ENCODE data around the gene CLEC16A. TPM values are rescaled to one million over a fixed set of nuclear protein-coding genes. Genes with fewer than 3 reads are reported as not detected.

Gene CLEC16A
- total RNA-seq, 1 donor from 2014 or later = 7.8 TPM

GRCh38 chr16:11045441-11045840 is 101.1 kb downstream of the CLEC16A start:
- H3K27me3 Mint-ChIP-seq (ENCODE audit: insufficient read depth, low read depth) = no peaks in the 10 kb centered on the region
- H3K9me3 Mint-ChIP-seq = no peaks in the 10 kb centered on the region
- no peaks in the 10 kb centered on the region for H3K36me3 ChIP-seq
- no peaks in the 10 kb centered on the region for H3K4me1 ChIP-seq
- no peaks in the 10 kb centered on the region for H3F3A ChIP-seq (ENCODE audit: low read depth)
- no peaks in the 10 kb centered on the region for H3K27me3 ChIP-seq
- TF ChIP-seq EZH2phosphoT487 (IDR thresholded peaks at IDR 0.05) (no peak), EZH2 (IDR thresholded peaks at IDR 0.05) (no peak), CTCF (IDR thresholded peaks at IDR 0.05) (no peak)
- H3K79me2 ChIP-seq (ENCODE audit: low read depth) = no peaks in the 10 kb centered on the region
- H3K36me3 Mint-ChIP-seq = peaks cover 7% of the 10 kb centered on the region
- DNase-seq (ENCODE audit: low spot score) = no peak
- peaks cover 7% of the 10 kb centered on the region for H3K4me1 Mint-ChIP-seq
- no peak overlapping the region for H3K4me3 ChIP-seq
- no peak overlapping the region for H3K27ac ChIP-seq
- H3K27ac Mint-ChIP-seq = no peak overlapping the region
- no peak overlapping the region for H3K4me2 ChIP-seq
- H2AFZ ChIP-seq (replicated peaks) = no peak overlapping the region
- no peaks in the 10 kb centered on the region for H3K9me3 ChIP-seq (ENCODE audit: low read depth)
- no peak overlapping the region for H3K4me3 Mint-ChIP-seq
- H4K20me1 ChIP-seq (ENCODE audit: low read depth) = no peaks in the 10 kb centered on the region
- H3K9ac ChIP-seq = no peak overlapping the region

GRCh38 chr16:11045846-11046245 is 101.5 kb downstream of the CLEC16A start:
- Histone ChIP-seq H3K4me1 (no peaks in the 10 kb centered on the region), H3K79me2 (ENCODE audit: low read depth) (no peaks in the 10 kb centered on the region), H3K9ac (no peak overlapping the region), H3K27ac (no peak overlapping the region), H4K20me1 (ENCODE audit: low read depth) (no peaks in the 10 kb centered on the region), H2AFZ (replicated peaks) (no peak overlapping the region), H3K27me3 (no peaks in the 10 kb centered on the region), H3F3A (ENCODE audit: low read depth) (no peaks in the 10 kb centered on the region), H3K36me3 (no peaks in the 10 kb centered on the region), H3K9me3 (ENCODE audit: low read depth) (no peaks in the 10 kb centered on the region), H3K4me2 (no peak overlapping the region), H3K4me3 (no peak overlapping the region)
- peaks cover 7% of the 10 kb centered on the region for H3K36me3 Mint-ChIP-seq
- no peaks in the 10 kb centered on the region for H3K9me3 Mint-ChIP-seq
- no peak overlapping the region for H3K27ac Mint-ChIP-seq
- H3K4me3 Mint-ChIP-seq = no peak overlapping the region
- TF ChIP-seq EZH2 (IDR thresholded peaks at IDR 0.05) = no peak
- TF ChIP-seq EZH2phosphoT487 (IDR thresholded peaks at IDR 0.05) = no peak
- TF ChIP-seq CTCF (IDR thresholded peaks at IDR 0.05) = no peak
- H3K4me1 Mint-ChIP-seq = peaks cover 7% of the 10 kb centered on the region
- H3K27me3 Mint-ChIP-seq (ENCODE audit: insufficient read depth, low read depth) = no peaks in the 10 kb centered on the region
- DNase-seq (ENCODE audit: low spot score) = no peak

- Histone ChIP-seq H3F3A (ENCODE audit: low read depth) (no peaks in the 10 kb centered on the region), H3K4me2 (no peak overlapping the region), H3K4me3 (no peak overlapping the region), H3K9me3 (ENCODE audit: low read depth) (no peaks in the 10 kb centered on the region), H2AFZ (replicated peaks) (no peak overlapping the region), H3K36me3 (no peaks in the 10 kb centered on the region), H3K27ac (no peak overlapping the region), H3K4me1 (no peaks in the 10 kb centered on the region), H3K9ac (no peak overlapping the region), H3K27me3 (no peaks in the 10 kb centered on the region), H4K20me1 (ENCODE audit: low read depth) (no peaks in the 10 kb centered on the region), H3K79me2 (ENCODE audit: low read depth) (no peaks in the 10 kb centered on the region)
- Mint-ChIP-seq H3K9me3 (no peaks in the 10 kb centered on the region), H3K4me3 (no peak overlapping the region), H3K27me3 (ENCODE audit: insufficient read depth, low read depth) (no peaks in the 10 kb centered on the region), H3K4me1 (peaks cover 7% of the 10 kb centered on the region), H3K36me3 (peaks cover 4% of the 10 kb centered on the region), H3K27ac (no peak overlapping the region)
- TF ChIP-seq CTCF (IDR thresholded peaks at IDR 0.05) (no peak), EZH2 (IDR thresholded peaks at IDR 0.05) (no peak), EZH2phosphoT487 (IDR thresholded peaks at IDR 0.05) (no peak)
- DNase-seq (ENCODE audit: low spot score) = no peak
Observed at GRCh38 chr16:11046382-11046931, 102.1 kb downstream of the CLEC16A start.
